ENCODE measurements around the gene TRIP13. TPM values are rescaled to one million over a fixed set of nuclear protein-coding genes. Genes with fewer than 3 reads are reported as not detected.

Gene TRIP13
- total RNA-seq, 1 donor from 2014 or later, result 0.48 TPM

DNA sequence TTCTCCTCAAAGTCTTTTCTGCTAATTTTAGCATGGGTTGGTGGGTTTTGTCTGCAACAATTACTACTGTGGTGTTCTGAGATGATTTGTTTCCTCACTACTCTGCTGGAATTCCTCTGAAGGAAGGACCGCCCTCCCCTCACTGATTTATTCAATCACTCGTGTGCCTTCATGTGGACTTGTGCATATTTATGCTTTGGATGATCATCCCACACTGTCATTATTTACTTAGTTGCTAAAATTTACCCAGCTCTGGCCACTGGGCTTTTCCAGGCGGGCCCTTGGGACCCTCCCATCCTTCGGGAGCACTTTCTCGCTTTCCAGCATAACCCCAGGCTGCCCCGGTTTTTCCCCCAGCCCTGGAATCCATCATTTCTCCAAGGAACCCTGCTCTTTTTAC lies 74.3 kb downstream of the TRIP13 start:
- no peak for ATAC-seq (ENCODE audit: poor library complexity)
- DNase-seq, result no peak
- intact Hi-C loops (cut with DNase I), result no loop called here

Other genes starting within 250 kb of the TRIP13 start
- 39.7 TPM for gene TPPP, start 199.5 kb upstream of the TRIP13 start, total RNA-seq
- 18.8 TPM for gene ZDHHC11B, start 108.2 kb upstream of the TRIP13 start, total RNA-seq
- gene ZDHHC11, start 41.9 kb upstream of the TRIP13 start, total RNA-seq, result 55.6 TPM
- 28.0 TPM for gene BRD9, start 83 bp upstream of the TRIP13 start, total RNA-seq
- 2.8 TPM for gene NKD2, start 115.9 kb downstream of the TRIP13 start, total RNA-seq
- gene SLC12A7, start 219.2 kb downstream of the TRIP13 start, total RNA-seq, result 172 TPM

All from Right ventricle myocardium superior (tissue), 1 donor.